ENCODE data around the gene HIVEP3.

- TF ChIP-seq POLR2A (IDR thresholded peaks at IDR 0.05): no peak
- TF ChIP-seq CTCF (IDR thresholded peaks at IDR 0.05): no peak
These were observed 377.7 kb downstream of the HIVEP3 start for GRCh38 chr1:41540886-41541591.

All from esophagus squamous epithelium (tissue), 4 donors.